PC-9 (cell line): ENCODE data around the gene EPC2. TPM values are rescaled to one million over a fixed set of nuclear protein-coding genes. Genes with fewer than 3 reads are reported as not detected.

Experiments used
- BruUV-seq: library from RNA; stranded (reverse); fragments of 400-500 nt; replicated peaks from 2 replicates; lab custom pipeline; 2021; lab: Mats Ljungman, UMichigan
- CTCF ChIA-PET: fragments of 300-600 bp; sonication (Branson Sonifier 250); formaldehyde crosslinking; loops from one replicate; lab custom pipeline; 2022; ENCODE audit warnings: antibody characterized with exemption; lab: Charles Lee
- POLR2A ChIA-PET: fragments of 300-600 bp; sonication (Branson Sonifier 250); formaldehyde crosslinking; loops from one replicate; lab custom pipeline; 2022; ENCODE audit warnings: antibody characterized with exemption; ENCODE audit not compliant: unreplicated experiment; lab: Charles Lee
- DNase-seq, 2 experiments: peaks; one replicate each; pipeline versions ENCODE4 v3.0.0 to v3.0.0-alpha.2; 2015 to 2022; ENCODE audit warnings: mixed read lengths in 1 of 2
- H2AFZ ChIP-seq: fragments of 200-600 bp; sonication (generic); 2 replicates; pipeline ENCODE4 v1.8.1; 2017; ENCODE audit warnings: antibody characterized with exemption
- H3F3A ChIP-seq: fragments of 200-600 bp; sonication (generic); 2 replicates; pipeline ENCODE4 v1.8.1; 2017; ENCODE audit warnings: antibody characterized with exemption, mild to moderate bottlenecking, low read depth; ENCODE audit not compliant: insufficient read depth
- H3K27ac ChIP-seq: fragments of 200-600 bp; sonication (generic); 2 replicates; pipeline ENCODE4 v1.6.1; 2016; ENCODE audit warnings: mixed run types
- H3K27me3 ChIP-seq: fragments of 200-600 bp; sonication (generic); 2 replicates; pipeline ENCODE4 v1.6.1; 2016; ENCODE audit warnings: low read depth, mixed run types; ENCODE audit not compliant: insufficient read depth
- H3K36me3 ChIP-seq: fragments of 200-600 bp; sonication (generic); 2 replicates; pipeline ENCODE4 v1.6.1; 2016; ENCODE audit warnings: low read depth, mixed run types
- H3K4me1 ChIP-seq: fragments of 200-600 bp; sonication (generic); replicated peaks from 2 replicates; pipeline ENCODE4 v1.6.1; 2016; ENCODE audit warnings: mixed run types; ENCODE audit not compliant: insufficient read depth
- H3K4me2 ChIP-seq: fragments of 200-600 bp; sonication (generic); 2 replicates; pipeline ENCODE4 v1.6.1; 2017; ENCODE audit warnings: mixed run types
- H3K4me3 ChIP-seq: fragments of 200-600 bp; sonication (generic); 2 replicates; pipeline ENCODE4 v1.6.1; 2016; ENCODE audit warnings: mixed run types
- H3K79me2 ChIP-seq: fragments of 200-600 bp; sonication (generic); 2 replicates; pipeline ENCODE4 v1.6.1; 2017; ENCODE audit warnings: low read depth, mixed run types
- H3K9me2 ChIP-seq: fragments of 200-600 bp; sonication (generic); 2 replicates; pipeline ENCODE4 v1.8.1; 2017; ENCODE audit warnings: mild to moderate bottlenecking; ENCODE audit not compliant: insufficient read depth
- H3K9me3 ChIP-seq: fragments of 200-600 bp; sonication (generic); 2 replicates; pipeline ENCODE4 v1.8.1; 2016; ENCODE audit warnings: low read depth; ENCODE audit not compliant: insufficient read depth
- H4K20me1 ChIP-seq: fragments of 200-600 bp; sonication (generic); 2 replicates; pipeline ENCODE4 v1.8.1; 2017; ENCODE audit not compliant: insufficient read depth
- CTCF ChIP-seq: fragments of 200-600 bp; sonication (generic); conservative IDR thresholded peaks from 2 replicates; pipeline ENCODE4 v1.6.1; 2017; ENCODE audit warnings: mixed run types, antibody characterized with exemption, mild to moderate bottlenecking, moderate library complexity
- EZH2 ChIP-seq: fragments of 200-600 bp; sonication (generic); IDR thresholded peaks from 2 replicates; pipeline ENCODE4 v1.8.0; 2017; ENCODE audit warnings: antibody characterized with exemption, low read depth
- intact Hi-C: fragments of 100-400 bp; cut with micrococcal nuclease; formaldehyde crosslinking; loops from one replicate; pipeline ENCODE4 v1.10.0; 2022; ENCODE audit not compliant: unreplicated experiment
- total RNA-seq: library from RNA; stranded (reverse); gene quantifications from 2 replicates; pipeline ENCODE4 v1.2.3, GENCODE V29; 2021

The EPC2 gene
- total RNA-seq, 1 experiment from 2014 or later, result 29.8 TPM

GRCh38 chr2:148719941-148720436 is 75.4 kb downstream of the EPC2 start:
- CTCF ChIA-PET, result no interaction called here
- no peaks in the 10 kb centered on the region for H3K9me3 ChIP-seq
- BruUV-seq, result no TSS peak
- peaks cover 20% of the 10 kb centered on the region; the same call in 1 of the 2 replicates for H3K4me1 ChIP-seq
- no peak for TF ChIP-seq EZH2
- no peak for TF ChIP-seq CTCF
- no peaks in the 10 kb centered on the region for H3K36me3 ChIP-seq
- H2AFZ ChIP-seq, result no peak overlapping the region
- intact Hi-C loops, result no loop called here
- peaks cover 90% of the 10 kb centered on the region for H3K79me2 ChIP-seq
- H3K4me2 ChIP-seq, result no peak overlapping the region
- peaks cover 4% of the 10 kb centered on the region; the same call in 1 of the 2 replicates for H3F3A ChIP-seq
- POLR2A ChIA-PET, result interaction anchor here (0.6 kb wide), 1 partner anchor 51 kb away, joined by 4 read pairs; no protein-coding TSS in a partner anchor
- no peaks in the 10 kb centered on the region for H3K27me3 ChIP-seq
- H4K20me1 ChIP-seq, result peaks cover 16% of the 10 kb centered on the region
- no peak overlapping the region for H3K4me3 ChIP-seq
- no peak overlapping the region for H3K27ac ChIP-seq
- H3K9me2 ChIP-seq, result no peaks in the 10 kb centered on the region
- DNase-seq, result no peak

- Histone ChIP-seq H3K4me2 (no peak overlapping the region), H3K27ac (no peak overlapping the region), H3K9me3 (no peaks in the 10 kb centered on the region), H4K20me1 (peaks cover 20% of the 10 kb centered on the region), H3K27me3 (no peaks in the 10 kb centered on the region), H3K9me2 (no peaks in the 10 kb centered on the region), H2AFZ (no peak overlapping the region), H3K79me2 (peaks cover 90% of the 10 kb centered on the region), H3F3A (peaks cover 4% of the 10 kb centered on the region; the same call in 1 of the 2 replicates), H3K4me3 (no peak overlapping the region), H3K4me1 (peaks cover 20% of the 10 kb centered on the region; the same call in 1 of the 2 replicates), H3K36me3 (0 out of 2 replicates have a peak, but pooled peaks cover 4% of the 10 kb centered on the region)
- TF ChIP-seq CTCF (no peak), EZH2 (no peak)
- BruUV-seq, result no TSS peak
- DNase-seq, result no peak
- intact Hi-C loops, result no loop called here
- ChIA-PET POLR2A (interaction anchor here (0.6 kb wide), 1 partner anchor 52 kb away, joined by 4 read pairs; no protein-coding TSS in a partner anchor), CTCF (no interaction called here)
These were observed 76.0 kb downstream of the EPC2 start for GRCh38 chr2:148720501-148721001.

- H2AFZ ChIP-seq, result no peak overlapping the region
- TF ChIP-seq CTCF (no peak), EZH2 (no peak)
- 0 out of 2 replicates have a peak, but pooled peaks cover 5% of the 10 kb centered on the region for H3K36me3 ChIP-seq
- H4K20me1 ChIP-seq, result peaks cover 22% of the 10 kb centered on the region
- H3K27ac ChIP-seq, result peak overlapping the region; percentile 44; the same call in 1 of the 2 replicates
- intact Hi-C loops, result no loop called here
- CTCF ChIA-PET, result no interaction called here
- no peak for DNase-seq
- H3F3A ChIP-seq, result peaks cover 4% of the 10 kb centered on the region; the same call in 1 of the 2 replicates
- H3K79me2 ChIP-seq, result peaks cover 89% of the 10 kb centered on the region
- H3K9me3 ChIP-seq, result no peaks in the 10 kb centered on the region
- H3K4me3 ChIP-seq, result no peak overlapping the region
- POLR2A ChIA-PET, result no interaction called here
- no peaks in the 10 kb centered on the region for H3K27me3 ChIP-seq
- no peak overlapping the region for H3K4me2 ChIP-seq
- BruUV-seq, result no TSS peak
- no peaks in the 10 kb centered on the region for H3K9me2 ChIP-seq
- peaks cover 20% of the 10 kb centered on the region; the same call in 1 of the 2 replicates for H3K4me1 ChIP-seq
These were observed 77.0 kb downstream of the EPC2 start for GRCh38 chr2:148721520-148721931.
